ENCODE data around the gene MDM4.

- TF ChIP-seq POLR2A (IDR thresholded peaks at IDR 0.05) (no peak), CTCF (IDR thresholded peaks at IDR 0.05) (no peak)
These were observed 55.4 kb downstream of the MDM4 start for GRCh38 chr1:204571631-204572030.
